ENCODE data around the gene ACKR3.

GRCh38 chr2:236521556-236521955 is 48.1 kb upstream of the ACKR3 start:
- TF ChIP-seq POLR2A (IDR thresholded peaks at IDR 0.05): no peak
- no peak for TF ChIP-seq CTCF (IDR thresholded peaks at IDR 0.05 in 4 of 5, conservative IDR thresholded peaks at IDR 0.05 in 1 of 5)

All from gastrocnemius medialis (tissue), 4 donors.